GM04504 (cell line): ENCODE data around the gene MARCHF10.
"Not testable (repeated sequence)": the region's sequence is repeated elsewhere in the genome, so short reads cannot be mapped to it uniquely, and the experiment has no call there.

Source experiments
- DNase-seq: peaks from one replicate; pipeline ENCODE4 v3.0.0-alpha.2; 2012; ENCODE audit warnings: low read depth

MARCHF10 gene

DNA sequence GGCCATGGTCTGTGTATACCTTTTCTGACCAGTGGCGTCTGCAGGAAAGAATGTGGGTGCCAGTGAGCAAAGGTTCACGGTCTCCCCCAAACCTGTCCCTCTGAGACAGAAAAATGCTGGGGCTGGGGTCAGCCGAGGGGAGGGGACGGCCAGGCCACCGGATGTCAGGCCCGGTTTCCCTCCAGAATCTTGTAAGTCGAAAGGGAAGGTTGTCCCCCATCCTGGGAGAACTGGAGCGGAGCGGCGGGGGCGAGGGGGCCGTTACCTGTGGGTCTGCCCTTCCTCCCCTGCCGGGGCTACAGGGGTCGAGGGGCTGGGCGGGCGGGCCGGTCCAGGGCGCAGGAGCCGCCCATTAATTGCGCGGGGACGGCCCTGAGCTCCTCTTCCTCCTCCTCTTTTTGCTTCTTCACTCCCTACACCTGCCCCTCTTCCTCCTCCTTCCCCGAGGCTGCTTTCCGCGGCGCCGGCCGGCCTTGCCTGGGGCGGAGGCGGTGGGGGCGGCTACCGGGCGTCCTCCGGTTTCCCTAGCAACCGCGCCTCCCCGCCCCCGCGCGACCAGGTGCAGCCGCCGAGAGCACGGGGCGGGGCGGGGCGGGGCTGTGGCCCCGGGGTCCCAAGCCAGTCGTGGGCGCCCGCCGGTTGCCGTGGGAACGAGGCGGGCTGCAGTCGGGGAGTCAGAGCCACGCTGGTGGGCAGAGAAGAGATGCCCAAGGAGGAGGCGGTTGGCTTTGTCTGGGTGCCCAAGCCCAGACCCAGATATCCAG, at the start of gene MARCHF10:
Gene MARCHF10 (minus strand): TSS at position 503 of the 764 bp plus-strand sequence. CDS start 6,579 bp downstream, outside the sequence.
- DNase-seq: no peak

- no peak for DNase-seq
These were observed 49.4 kb upstream of the MARCHF10 start for GRCh38 chr17:62857526-62857925.

- DNase-seq: no peak
These were observed 48.5 kb upstream of the MARCHF10 start for GRCh38 chr17:62856594-62856993.

GRCh38 chr17:62855156-62855555, 47.0 kb upstream of the MARCHF10 start:
- no peak for DNase-seq

DNA sequence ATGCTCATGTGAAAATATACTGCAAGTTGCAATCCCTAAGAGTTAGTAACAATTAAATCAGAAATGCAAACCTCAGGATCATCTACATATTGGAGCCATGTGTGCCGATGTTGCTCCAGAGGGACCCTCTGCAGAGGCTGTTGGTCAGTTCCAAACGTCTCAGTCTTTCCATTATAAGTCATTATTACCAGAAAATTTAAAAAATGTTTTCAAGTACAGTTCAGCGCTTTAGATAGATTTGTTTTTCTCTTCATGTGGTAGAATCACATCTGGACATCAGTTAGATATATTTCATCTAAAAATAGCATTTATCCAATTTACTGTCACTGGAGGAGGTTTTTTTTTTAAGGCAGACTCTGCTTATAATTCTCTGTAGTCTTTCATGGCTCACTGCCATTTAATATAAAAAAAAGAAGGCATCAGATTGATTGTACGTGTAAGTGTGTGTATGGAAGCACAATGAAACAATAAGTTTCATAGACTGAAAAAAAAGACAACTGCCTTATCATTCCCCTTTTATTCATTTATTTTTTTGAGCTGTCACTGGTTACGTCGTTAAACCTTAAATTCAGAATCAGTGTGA, 46.1 kb upstream of the MARCHF10 start:
- peak; percentile 53 for DNase-seq

GRCh38 chr17:62852195-62852594, 44.1 kb upstream of the MARCHF10 start:
- DNase-seq: no peak

DNA sequence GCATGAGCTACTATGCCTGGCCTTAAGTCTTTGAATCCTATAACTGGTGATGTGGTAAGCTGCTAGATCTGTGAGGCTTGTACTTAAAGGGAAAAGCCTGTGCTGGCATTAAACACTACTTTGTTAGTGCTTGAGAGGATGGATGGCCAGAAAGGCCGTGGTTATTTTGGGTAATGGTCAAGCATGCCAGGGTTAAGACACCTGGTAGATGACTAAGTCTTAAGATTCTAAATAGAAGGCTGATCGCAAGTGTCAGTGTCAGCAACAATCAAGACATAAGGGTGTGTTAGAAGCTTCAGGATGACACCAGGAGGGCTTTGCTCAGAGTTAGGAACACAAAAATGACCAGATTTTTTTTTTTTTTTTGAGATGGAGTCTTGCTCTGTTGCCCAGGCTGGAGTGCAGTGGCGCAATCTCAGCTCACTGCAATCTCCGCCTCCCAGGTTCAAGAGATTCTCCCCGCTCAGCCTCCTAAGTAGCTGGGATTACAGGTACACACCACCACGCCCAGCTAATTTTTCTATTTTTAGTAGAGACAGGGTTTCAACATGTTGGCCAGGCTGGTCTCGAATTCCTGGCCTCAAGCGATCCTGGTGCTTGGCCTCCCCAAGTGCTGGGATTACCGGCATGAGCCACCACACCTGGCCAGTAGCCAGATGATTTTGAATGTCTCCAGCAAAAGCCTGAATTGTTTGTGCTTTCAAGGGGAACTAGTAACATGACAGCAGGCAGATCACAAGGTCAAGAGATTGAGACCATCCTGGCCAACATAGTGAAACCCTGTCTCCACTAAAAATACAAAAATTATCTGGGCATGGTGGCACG, 41.7 kb upstream of the MARCHF10 start:
- DNase-seq: not testable (repeated sequence)

GRCh38 chr17:62848334-62848733, 40.2 kb upstream of the MARCHF10 start:
- no peak for DNase-seq

DNA sequence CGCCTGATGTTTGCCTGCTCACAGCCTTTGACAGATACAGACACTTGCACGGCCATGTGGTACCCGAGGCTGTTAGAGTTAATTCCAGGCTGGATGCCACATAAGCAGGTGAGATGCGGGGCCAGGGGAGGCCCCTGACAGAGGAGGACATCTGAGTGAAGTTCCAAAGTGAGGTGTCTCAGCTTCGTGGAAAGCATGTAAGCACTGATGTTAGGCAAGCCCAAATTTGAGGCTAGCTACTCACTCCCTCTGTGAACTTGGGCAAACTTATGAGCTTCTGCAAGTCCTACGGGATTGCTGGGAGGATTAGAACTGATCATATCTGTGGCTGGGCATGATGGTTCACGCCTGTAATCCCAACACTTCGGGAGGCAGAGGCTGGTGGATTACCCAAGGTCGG, 39.3 kb upstream of the MARCHF10 start:
- DNase-seq: no peak

- no peak for DNase-seq
These were observed 32.8 kb upstream of the MARCHF10 start for GRCh38 chr17:62840871-62841270.

- not testable (repeated sequence) for DNase-seq
These were observed 25.7 kb upstream of the MARCHF10 start for GRCh38 chr17:62833816-62834215.

DNA sequence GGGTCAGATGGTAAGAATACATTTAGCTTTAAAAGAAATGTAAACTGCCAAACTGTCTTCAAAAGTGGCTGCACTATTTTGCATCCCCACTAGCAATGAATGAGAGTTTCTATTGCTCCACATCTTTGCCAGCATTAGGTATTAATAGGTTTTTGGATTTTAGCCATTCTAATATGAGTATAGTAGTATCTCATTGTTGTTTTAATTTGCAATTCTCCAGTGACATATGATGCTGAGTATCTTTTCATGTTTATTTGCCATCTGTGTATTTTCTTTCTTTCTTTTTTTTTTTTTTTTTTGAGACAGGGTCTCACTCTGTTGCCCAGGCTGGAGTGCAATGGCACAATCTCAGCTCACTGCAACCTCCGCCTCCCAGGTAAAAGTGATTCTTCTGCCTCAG, 24.3 kb upstream of the MARCHF10 start:
- DNase-seq: no peak

- not testable (repeated sequence) for DNase-seq
These were observed 23.0 kb upstream of the MARCHF10 start for GRCh38 chr17:62831066-62831465.

DNA sequence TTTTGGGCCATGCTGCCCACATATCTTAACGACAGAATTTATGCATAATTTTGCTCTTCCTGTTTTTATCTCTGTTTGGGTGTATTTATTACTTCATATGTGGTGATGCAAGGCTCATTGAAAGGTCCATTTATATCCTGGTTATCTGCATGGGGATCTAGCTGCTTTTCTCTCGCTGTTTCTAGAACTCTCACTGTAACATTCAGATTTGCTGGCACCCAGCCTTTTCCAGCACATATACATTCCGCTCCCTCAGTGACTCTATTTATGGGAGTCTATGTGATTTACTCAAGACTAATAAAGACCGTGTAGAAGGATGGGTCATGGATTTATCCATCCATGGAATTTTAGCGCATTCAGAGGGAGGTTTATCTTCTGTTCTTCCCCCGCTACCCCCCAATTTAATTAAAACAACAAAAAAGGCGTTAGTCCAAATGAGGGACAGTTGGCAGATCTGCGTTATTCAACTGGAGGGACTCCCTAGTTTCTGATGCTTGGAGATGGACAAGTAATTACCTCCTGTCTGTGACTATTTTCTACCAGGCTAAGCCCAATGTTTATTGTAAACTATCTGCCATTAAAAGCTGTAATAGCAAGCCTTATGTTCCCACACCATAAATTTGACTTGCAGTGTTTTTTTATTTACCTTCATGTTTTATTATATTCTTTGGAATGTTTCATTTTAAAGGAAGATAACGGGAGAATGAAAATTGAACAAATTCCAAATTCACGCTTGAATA, 19.8 kb upstream of the MARCHF10 start:
- no peak for DNase-seq

- DNase-seq: no peak
These were observed 18.8 kb upstream of the MARCHF10 start for GRCh38 chr17:62826956-62827355.

DNA sequence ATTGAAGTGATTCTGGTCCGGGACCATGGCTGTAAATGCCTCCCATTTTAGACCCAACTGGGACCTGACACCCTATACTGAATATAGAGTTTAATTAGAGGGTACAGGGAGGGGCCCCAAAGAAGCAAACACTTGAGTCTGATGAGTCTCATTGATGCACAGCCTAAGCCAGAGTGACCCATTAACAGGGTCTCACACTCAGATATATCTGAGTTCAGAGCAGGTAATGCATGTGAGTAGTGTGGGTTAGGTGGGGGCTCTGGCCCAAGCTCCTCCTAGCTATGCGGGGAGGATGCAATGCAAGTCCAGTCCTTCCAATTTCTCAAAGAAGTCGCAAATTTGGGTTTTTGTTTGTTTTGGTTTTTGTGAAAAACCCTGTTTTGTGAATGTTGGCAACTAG, 17.1 kb upstream of the MARCHF10 start:
- no peak for DNase-seq

DNA sequence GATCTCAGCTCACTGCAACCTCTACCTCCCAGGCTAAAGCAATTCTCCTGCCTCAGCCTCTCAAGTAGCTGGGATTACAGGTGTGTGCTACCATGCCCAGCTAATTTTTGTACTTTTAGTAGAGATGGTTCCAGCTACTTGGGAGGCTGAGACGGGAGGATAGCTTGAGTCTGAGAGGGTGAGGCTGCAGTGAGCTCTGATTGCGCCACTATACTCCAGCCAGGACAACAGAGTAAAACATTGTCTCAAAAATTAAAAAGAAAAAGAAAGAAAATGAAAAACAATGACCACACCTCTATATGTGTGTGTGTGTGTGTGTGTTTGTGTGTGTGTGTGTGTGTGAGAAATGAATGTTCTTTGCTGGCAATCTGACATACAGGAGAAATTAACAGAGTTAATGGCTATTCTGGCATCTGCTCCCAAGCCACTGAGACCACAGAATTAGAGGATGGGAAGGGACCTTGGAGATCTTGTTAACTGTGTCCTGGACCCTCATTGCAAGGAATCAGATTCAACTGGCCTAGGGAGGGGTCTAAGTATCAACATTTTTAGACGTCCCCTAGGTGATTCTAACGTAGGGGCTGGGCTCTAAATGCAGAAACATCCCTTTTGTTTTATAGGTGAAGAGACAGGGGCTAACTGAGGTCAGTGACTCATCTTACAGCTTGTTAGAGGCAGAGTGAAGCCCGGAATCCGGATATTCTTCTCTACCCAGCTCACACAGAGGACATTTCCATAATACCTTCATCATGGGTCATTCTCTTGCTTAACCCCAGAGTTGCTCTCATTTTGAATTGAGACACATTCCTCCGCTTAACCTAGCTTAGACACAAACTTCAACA, 16.4 kb upstream of the MARCHF10 start:
- DNase-seq: peak; percentile 93

GRCh38 chr17:62823111-62823893, 15.2 kb upstream of the MARCHF10 start:
- DNase-seq: no peak

DNA sequence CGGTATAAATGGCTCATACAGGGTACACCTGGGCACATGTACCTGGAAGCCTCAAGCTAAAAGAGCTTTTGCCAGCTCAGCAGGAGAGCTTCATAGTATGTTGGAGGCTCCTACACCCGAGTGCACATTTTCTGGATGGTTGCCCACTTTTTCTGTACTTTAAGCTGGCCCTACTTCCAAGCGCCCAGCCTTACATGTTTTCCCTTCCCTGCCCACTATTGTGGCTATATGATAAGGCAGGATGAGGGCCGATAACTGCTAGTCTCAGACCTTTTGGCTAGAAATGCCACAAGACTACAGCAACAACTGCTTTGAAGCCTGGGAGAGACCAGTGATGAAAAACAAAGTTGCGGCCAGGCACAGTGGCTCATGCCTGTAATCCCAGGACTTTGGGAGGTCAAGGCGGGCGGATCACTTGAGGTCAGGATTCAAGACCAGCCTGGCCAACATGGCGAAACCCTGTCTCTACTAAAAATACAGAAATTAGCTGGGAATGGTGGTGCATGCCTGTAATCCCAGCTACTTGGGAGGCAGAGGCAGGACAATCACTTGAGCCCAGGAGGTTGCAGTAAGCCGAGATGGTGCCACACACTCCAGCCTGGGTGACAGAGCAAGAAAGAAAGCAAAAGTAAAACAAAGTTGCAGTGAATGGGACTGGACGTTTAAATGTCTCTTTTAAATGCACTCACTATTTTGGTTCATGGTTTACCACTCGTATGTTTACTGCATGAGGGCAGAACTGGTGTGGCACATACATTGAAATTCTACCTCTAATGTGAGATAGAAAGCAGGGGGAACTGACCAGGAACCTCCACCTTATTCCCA, 14.2 kb upstream of the MARCHF10 start:
- DNase-seq: no peak
